HUES64 (cell line): ENCODE results near the gene FOXE3.
"Not testable (repeated sequence)": the region's sequence is repeated elsewhere in the genome, so short reads cannot be mapped to it uniquely, and the experiment has no call there.

ENCODE experiments used
- H3K27ac ChIP-seq: 2 replicates; pipeline ENCODE4 v1.7.0; 2013; ENCODE audit warnings: low read depth, low read length, inconsistent platforms
- H3K27me3 ChIP-seq: 2 replicates; pipeline ENCODE4 v1.6.1; 2013; ENCODE audit warnings: mild to moderate bottlenecking, low read length; ENCODE audit not compliant: insufficient read depth
- H3K36me3 ChIP-seq: 2 replicates; pipeline ENCODE4 v1.6.1; 2013; ENCODE audit warnings: mild to moderate bottlenecking, low read length; ENCODE audit not compliant: insufficient read depth
- H3K4me1 ChIP-seq: 2 replicates; pipeline ENCODE4 v1.6.1; 2013; ENCODE audit warnings: mild to moderate bottlenecking, low read length, moderate library complexity; ENCODE audit not compliant: insufficient read depth
- H3K4me3 ChIP-seq: 2 replicates; pipeline ENCODE4 v1.5.1; 2013; ENCODE audit warnings: mild to moderate bottlenecking, low read length, moderate library complexity
- H3K9ac ChIP-seq: 2 replicates; pipeline ENCODE4 v1.6.1; 2013; ENCODE audit warnings: mild to moderate bottlenecking, low read depth, low read length
- H3K9me3 ChIP-seq: 2 replicates; pipeline ENCODE4 v1.6.1; 2013; ENCODE audit warnings: low read depth, low read length; ENCODE audit not compliant: insufficient read depth
- WGBS: fragments of 150-250, 120-280 bp; methylation state at CpG from one replicate; pipeline ENCODE4 v1.1.7; 2013; ENCODE audit warnings: missing lambda C conversion rate; 5-methylcytosine and 5-hydroxymethylcytosine counted together

FOXE3 gene

GRCh38 chr1:47450606-47451005 is 34.5 kb downstream of the FOXE3 start:
- H3K27ac ChIP-seq, result no peak overlapping the region
- H3K9me3 ChIP-seq, result no peaks in the 10 kb centered on the region
- H3K4me1 ChIP-seq, result peaks cover 17% of the 10 kb centered on the region; the same call in 1 of the 2 replicates
- 77% methylated on average over 4 of the region's 4 CpGs for WGBS
- H3K36me3 ChIP-seq, result no peaks in the 10 kb centered on the region
- peaks cover 81% of the 10 kb centered on the region for H3K27me3 ChIP-seq
- no peak overlapping the region for H3K9ac ChIP-seq
- no peak overlapping the region for H3K4me3 ChIP-seq

- Histone ChIP-seq H3K27ac (no peak overlapping the region), H3K27me3 (peaks cover 63% of the 10 kb centered on the region), H3K36me3 (no peaks in the 10 kb centered on the region), H3K9ac (no peak overlapping the region), H3K4me1 (peaks cover 4% of the 10 kb centered on the region; the same call in 1 of the 2 replicates), H3K4me3 (no peak overlapping the region), H3K9me3 (no peaks in the 10 kb centered on the region)
- WGBS, result 23% methylated on average over 1 of the region's 1 CpG
Observed at GRCh38 chr1:47452426-47452825, 36.3 kb downstream of the FOXE3 start.

GRCh38 chr1:47453910-47454309 is 37.8 kb downstream of the FOXE3 start:
- H3K4me3 ChIP-seq, H3K9ac ChIP-seq, H3K27ac ChIP-seq, H3K9me3 ChIP-seq, H3K4me1 ChIP-seq, H3K36me3 ChIP-seq: not testable (repeated sequence)
- H3K27me3 ChIP-seq, result peaks cover 51% of the 10 kb centered on the region
- 88% methylated on average over 2 of the region's 2 CpGs for WGBS

GRCh38 chr1:47456250-47456649 is 40.2 kb downstream of the FOXE3 start:
- Histone ChIP-seq H3K27ac (no peak overlapping the region), H3K4me1 (peaks cover 15% of the 10 kb centered on the region), H3K27me3 (peaks cover 44% of the 10 kb centered on the region), H3K9ac (no peak overlapping the region), H3K4me3 (no peak overlapping the region), H3K36me3 (no peaks in the 10 kb centered on the region), H3K9me3 (no peaks in the 10 kb centered on the region)
- WGBS, result 95% methylated on average over 3 of the region's 4 CpGs

- not testable (repeated sequence) for H3K27ac ChIP-seq, H3K36me3 ChIP-seq, H3K9me3 ChIP-seq, H3K9ac ChIP-seq, H3K4me3 ChIP-seq
- peaks cover 15% of the 10 kb centered on the region for H3K4me1 ChIP-seq
- 88% methylated on average over 14 of the region's 16 CpGs for WGBS
- H3K27me3 ChIP-seq, result peaks cover 43% of the 10 kb centered on the region
Observed at GRCh38 chr1:47457547-47457946, 41.5 kb downstream of the FOXE3 start.

GRCh38 chr1:47459253-47459788 is 43.2 kb downstream of the FOXE3 start:
- peaks cover 15% of the 10 kb centered on the region for H3K4me1 ChIP-seq
- WGBS, result 53% methylated on average over 11 of the region's 11 CpGs
- peaks cover 31% of the 10 kb centered on the region for H3K27me3 ChIP-seq
- H3K27ac ChIP-seq, result no peak overlapping the region
- no peak overlapping the region for H3K4me3 ChIP-seq
- H3K9me3 ChIP-seq, result no peaks in the 10 kb centered on the region
- H3K9ac ChIP-seq, result no peak overlapping the region
- no peaks in the 10 kb centered on the region for H3K36me3 ChIP-seq

- no peaks in the 10 kb centered on the region for H3K9me3 ChIP-seq
- no peak overlapping the region for H3K9ac ChIP-seq
- no peak overlapping the region for H3K27ac ChIP-seq
- H3K27me3 ChIP-seq, result peaks cover 31% of the 10 kb centered on the region
- no peak overlapping the region; the same call in 1 of the 2 replicates for H3K4me3 ChIP-seq
- 10% methylated on average over 4 of the region's 5 CpGs for WGBS
- peaks cover 15% of the 10 kb centered on the region for H3K4me1 ChIP-seq
- H3K36me3 ChIP-seq, result no peaks in the 10 kb centered on the region
Observed at GRCh38 chr1:47460040-47460439, 44.0 kb downstream of the FOXE3 start.

- Histone ChIP-seq H3K27ac (no peak overlapping the region), H3K9me3 (no peaks in the 10 kb centered on the region), H3K4me3 (no peak overlapping the region), H3K36me3 (no peaks in the 10 kb centered on the region), H3K9ac (no peak overlapping the region), H3K27me3 (peaks cover 31% of the 10 kb centered on the region), H3K4me1 (peaks cover 15% of the 10 kb centered on the region)
Observed at GRCh38 chr1:47460456-47460855, 44.4 kb downstream of the FOXE3 start.

- Histone ChIP-seq H3K36me3 (no peaks in the 10 kb centered on the region), H3K9me3 (no peaks in the 10 kb centered on the region), H3K4me3 (no peak overlapping the region), H3K27ac (no peak overlapping the region), H3K27me3 (peaks cover 20% of the 10 kb centered on the region), H3K4me1 (peaks cover 9% of the 10 kb centered on the region; the same call in 1 of the 2 replicates), H3K9ac (no peak overlapping the region)
- WGBS, result 86% methylated on average over 3 of the region's 3 CpGs
Observed at GRCh38 chr1:47465605-47466004, 49.5 kb downstream of the FOXE3 start.
